Measurements from ENCODE around the gene SLC7A8.

GRCh38 chr14:23106747-23107045 is 76.8 kb downstream of the SLC7A8 start:
- TF ChIP-seq SUZ12 (IDR thresholded peaks at IDR 0.05) (no peak), FOXM1 (IDR thresholded peaks at IDR 0.05; ENCODE audit: borderline replicate concordance) (no peak), SP1 (IDR thresholded peaks at IDR 0.05) (no peak), HDGF (IDR thresholded peaks at IDR 0.05; ENCODE audit: borderline replicate concordance) (no peak), TARDBP (IDR thresholded peaks at IDR 0.05) (no peak), FOXA1 (IDR thresholded peaks at IDR 0.05) (no peak), L3MBTL2 (conservative IDR thresholded peaks at IDR 0.05) (no peak), ARNT (IDR thresholded peaks at IDR 0.05) (no peak), ELF4 (IDR thresholded peaks at IDR 0.05) (no peak), CTBP1 (IDR thresholded peaks at IDR 0.05; ENCODE audit: borderline replicate concordance) (no peak)

Measured in HEK293T (cell line).